Coronary artery (tissue), 2 donors: ENCODE measurements around the gene FCRL6.

Experiments
- DNase-seq: peaks from one replicate; pipeline ENCODE4 v3.0.0-alpha.2; 2017; ENCODE audit warnings: low spot score
- H3K27ac ChIP-seq, 2 donors: fragments of 200-600 bp; sonication (generic); one replicate each; pipeline ENCODE4 v1.5.1; 2016 to 2019
- H3K4me3 ChIP-seq: fragments of 200-600 bp; sonication (generic); 2 replicates; pipeline ENCODE4 v1.5.1; 2016; ENCODE audit warnings: mild to moderate bottlenecking, moderate library complexity
- CTCF ChIP-seq: fragments of 200-600 bp; sonication (generic); IDR thresholded peaks from one replicate; pipeline ENCODE4 v1.5.1; 2019; ENCODE audit warnings: antibody characterized with exemption

The FCRL6 gene

GRCh38 chr1:159783724-159784123 is 18.4 kb upstream of the FCRL6 start:
- Histone ChIP-seq H3K4me3 (no peak overlapping the region), H3K27ac (no peak overlapping the region)
- no peak for TF ChIP-seq CTCF
- DNase-seq = no peak

GRCh38 chr1:159786465-159786864 is 15.7 kb upstream of the FCRL6 start:
- no peak for TF ChIP-seq CTCF
- H3K27ac ChIP-seq = no peak overlapping the region
- no peak for DNase-seq
- no peak overlapping the region for H3K4me3 ChIP-seq

- TF ChIP-seq CTCF = no peak
- Histone ChIP-seq H3K4me3 (no peak overlapping the region), H3K27ac (no peak overlapping the region)
- no peak for DNase-seq
These were observed 15.2 kb upstream of the FCRL6 start for GRCh38 chr1:159786966-159787365.

- H3K4me3 ChIP-seq = no peak overlapping the region
- DNase-seq = no peak
- no peak for TF ChIP-seq CTCF
- H3K27ac ChIP-seq = no peak overlapping the region
These were observed 11.8 kb upstream of the FCRL6 start for GRCh38 chr1:159790237-159790917.

- no peak for DNase-seq
- TF ChIP-seq CTCF = no peak
- no peak overlapping the region for H3K27ac ChIP-seq
- H3K4me3 ChIP-seq = no peak overlapping the region
These were observed 11.1 kb upstream of the FCRL6 start for GRCh38 chr1:159791031-159791430.

- Histone ChIP-seq H3K4me3 (no peak overlapping the region), H3K27ac (no peak overlapping the region)
- no peak for TF ChIP-seq CTCF
- DNase-seq = no peak
These were observed 10.7 kb upstream of the FCRL6 start for GRCh38 chr1:159791461-159791860.

DNA sequence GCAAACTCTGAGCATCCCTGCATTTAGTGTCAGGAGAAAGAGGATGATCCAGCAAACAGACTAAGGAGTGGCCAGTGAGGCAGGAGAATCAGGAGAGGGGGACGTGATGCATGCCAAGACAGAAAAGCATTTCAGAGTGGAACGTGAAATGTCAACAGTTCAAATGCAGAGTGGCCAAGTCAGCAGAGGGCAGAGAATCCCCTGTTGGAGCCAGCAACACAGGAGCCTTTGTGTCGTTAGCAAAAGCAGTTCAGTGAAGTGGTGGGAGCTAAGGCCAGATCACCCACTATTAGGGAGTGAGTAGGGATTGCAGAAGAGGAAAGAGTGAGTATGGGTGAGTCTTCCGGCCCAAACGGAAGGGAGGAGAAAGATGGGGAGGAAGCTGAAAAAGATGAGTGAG is 6.6 kb upstream of the FCRL6 start:
- no peak overlapping the region for H3K27ac ChIP-seq

More for the DNA sequence above, 6.6 kb upstream of the FCRL6 start:
- DNase-seq = no peak
- no peak for TF ChIP-seq CTCF
- no peak overlapping the region for H3K4me3 ChIP-seq
